Fibroblast of lung (primary cell): ENCODE results near the gene FUT8. TPM values are rescaled to one million over a fixed set of nuclear protein-coding genes. Genes with fewer than 3 reads are reported as not detected.
A peak's percentile ranks its signal among the peaks of the same experiment; 100 is the strongest.

Experiments used
- DNase-seq, 2 donors: peaks; one replicate each; pipeline versions ENCODE4 v3.0.0 to v3.0.0-alpha.2; 2010; ENCODE audit warnings: low read depth in 2 of 2
- H2AFZ ChIP-seq: 2 replicates; pipeline ENCODE4 v1.5.1; 2012; ENCODE audit warnings: low read length, control low read depth, inconsistent platforms
- H3K27ac ChIP-seq: 2 replicates; pipeline ENCODE4 v1.5.1; 2011; ENCODE audit warnings: low read length, control low read depth; ENCODE audit not compliant: insufficient read depth
- H3K27me3 ChIP-seq: 2 replicates; pipeline ENCODE4 v1.5.1; 2011; ENCODE audit warnings: mild to moderate bottlenecking, low read length; ENCODE audit not compliant: control insufficient read depth, insufficient read depth
- H3K36me3 ChIP-seq: 2 replicates; pipeline ENCODE4 v1.5.1; 2011; ENCODE audit warnings: low read length; ENCODE audit not compliant: control insufficient read depth, insufficient read depth
- H3K4me1 ChIP-seq: 2 replicates; pipeline ENCODE4 v1.5.1; 2011; ENCODE audit warnings: low read length; ENCODE audit not compliant: control insufficient read depth, insufficient read depth; ENCODE audit errors: extremely low read depth
- H3K4me2 ChIP-seq: 2 replicates; pipeline ENCODE4 v1.5.1; 2011; ENCODE audit warnings: low read length, control low read depth; ENCODE audit not compliant: insufficient read depth; ENCODE audit errors: extremely low read depth
- H3K4me3 ChIP-seq, 4 experiments: fragments of 200-600 bp in 1 of 4; sonication (generic) in 1 of 4; replicated peaks in 1 of 4; 2 replicates each; pipeline ENCODE4 v1.5.1; 2011 to 2016; ENCODE audit warnings: low read length in 4 of 4, low read depth in 3 of 4, mild to moderate bottlenecking in 3 of 4, control low read depth in 2 of 4, inconsistent platforms in 1 of 4, mixed read lengths in 1 of 4; ENCODE audit not compliant: insufficient read depth in 1 of 4; ENCODE audit errors: control extremely low read depth in 1 of 4
- H3K79me2 ChIP-seq: 2 replicates; pipeline ENCODE4 v1.5.1; 2012; ENCODE audit warnings: mild to moderate bottlenecking, low read length, inconsistent platforms; ENCODE audit not compliant: control insufficient read depth, insufficient read depth
- H3K9ac ChIP-seq: 2 replicates; pipeline ENCODE4 v1.5.1; 2011; ENCODE audit warnings: mild to moderate bottlenecking, low read length, control low read depth; ENCODE audit not compliant: insufficient read depth
- H3K9me3 ChIP-seq: 2 replicates; pipeline ENCODE4 v1.5.1; 2012; ENCODE audit warnings: low read depth, low read length; ENCODE audit not compliant: control insufficient read depth, insufficient read depth
- H4K20me1 ChIP-seq: 2 replicates; pipeline ENCODE4 v1.5.1; 2011; ENCODE audit warnings: low read length; ENCODE audit not compliant: control insufficient read depth, insufficient read depth; ENCODE audit errors: extremely low read depth
- CTCF ChIP-seq, 2 donors: IDR thresholded peaks in 1 of 2; conservative IDR thresholded peaks in 1 of 2; 1 replicate in 1 of 2; 2 replicates in 1 of 2; pipeline ENCODE4 v1.5.1; 2011 to 2012; ENCODE audit warnings: low read length in 2 of 2, control low read depth in 1 of 2, inconsistent platforms in 1 of 2, low read depth in 1 of 2, mild to moderate bottlenecking in 1 of 2
- EZH2 ChIP-seq: IDR thresholded peaks from 2 replicates; pipeline ENCODE4 v1.5.1; 2012; ENCODE audit warnings: low read length, control low read depth, mild to moderate bottlenecking; ENCODE audit errors: missing control alignments
- polyA plus RNA-seq, 2 donors: library from polyadenylated mRNA; depleted of rRNA in 1 of 2; stranded (reverse) in 1 of 2; unstranded in 1 of 2; fragments of >200 nt; gene quantifications; 2 replicates each; pipeline ENCODE4 v1.2.1, GENCODE V29; 2011 to 2012; ENCODE audit warnings: missing spikeins in 1 of 2
- total RNA-seq: library from RNA; depleted of rRNA; stranded (reverse); fragments of >200 nt; gene quantifications from 2 replicates; pipeline ENCODE4 v1.2.1, GENCODE V29; 2014

FUT8 gene
- total and polyA plus RNA-seq, 2 donors (not counting 1 experiment from before 2014, with no cell fraction given) = 51.4 to 95.8 TPM

- H3K27ac ChIP-seq = no peak overlapping the region
- H3K4me3 ChIP-seq = no peak overlapping the region
- H2AFZ ChIP-seq = no peak overlapping the region
- H3K27me3 ChIP-seq = no peaks in the 10 kb centered on the region
- DNase-seq = peak; percentile 42 to 73
- no peaks in the 10 kb centered on the region for H4K20me1 ChIP-seq
- no peaks in the 10 kb centered on the region for H3K4me1 ChIP-seq
- TF ChIP-seq EZH2 (no peak), CTCF (conservative IDR thresholded peaks at IDR 0.05 in 1 of 2, IDR thresholded peaks at IDR 0.05 in 1 of 2; ENCODE audit: low read depth in 1 of 2, low read length in 2 of 2) (no peak)
- no peaks in the 10 kb centered on the region for H3K79me2 ChIP-seq
- no peaks in the 10 kb centered on the region for H3K36me3 ChIP-seq
- no peak overlapping the region for H3K4me2 ChIP-seq
- no peak overlapping the region for H3K9ac ChIP-seq
- no peaks in the 10 kb centered on the region for H3K9me3 ChIP-seq
Observed at GRCh38 chr14:65446159-65446558, 33.6 kb downstream of the FUT8 start.

GRCh38 chr14:65449647-65450046, 37.1 kb downstream of the FUT8 start:
- no peak for DNase-seq
- Histone ChIP-seq H3K36me3 (no peaks in the 10 kb centered on the region), H3K79me2 (no peaks in the 10 kb centered on the region)

GRCh38 chr14:65453807-65454480, 41.4 kb downstream of the FUT8 start:
- no peak overlapping the region for H3K9ac ChIP-seq
- H3K9me3 ChIP-seq = no peaks in the 10 kb centered on the region
- no peaks in the 10 kb centered on the region for H3K79me2 ChIP-seq
- TF ChIP-seq EZH2 = no peak
- no peak for TF ChIP-seq CTCF (conservative IDR thresholded peaks at IDR 0.05 in 1 of 2, IDR thresholded peaks at IDR 0.05 in 1 of 2; ENCODE audit: low read depth in 1 of 2, low read length in 2 of 2)
- H3K27ac ChIP-seq = no peak overlapping the region
- H3K4me3 ChIP-seq = no peak overlapping the region
- H3K4me2 ChIP-seq = no peak overlapping the region
- DNase-seq = no peak
- no peaks in the 10 kb centered on the region for H3K27me3 ChIP-seq
- no peaks in the 10 kb centered on the region for H3K4me1 ChIP-seq
- no peak overlapping the region for H2AFZ ChIP-seq
- no peaks in the 10 kb centered on the region for H4K20me1 ChIP-seq
- H3K36me3 ChIP-seq = no peaks in the 10 kb centered on the region

More at GRCh38 chr14:65449647-65450046, 37.1 kb downstream of the FUT8 start:
- TF ChIP-seq EZH2 (no peak), CTCF (conservative IDR thresholded peaks at IDR 0.05 in 1 of 2, IDR thresholded peaks at IDR 0.05 in 1 of 2; ENCODE audit: low read depth in 1 of 2, low read length in 2 of 2) (no peak)
- no peaks in the 10 kb centered on the region for H3K27me3 ChIP-seq
- H3K4me3 ChIP-seq = no peak overlapping the region
- no peak overlapping the region for H3K4me2 ChIP-seq
- H3K9ac ChIP-seq = no peak overlapping the region
- H2AFZ ChIP-seq = no peak overlapping the region
- no peaks in the 10 kb centered on the region for H4K20me1 ChIP-seq
- no peaks in the 10 kb centered on the region for H3K4me1 ChIP-seq
- no peak overlapping the region for H3K27ac ChIP-seq
- no peaks in the 10 kb centered on the region for H3K9me3 ChIP-seq
